Naive thymus-derived CD8-positive, alpha-beta T cell (primary cell): ENCODE measurements around the gene FAM181A. TPM values are rescaled to one million over a fixed set of nuclear protein-coding genes. Genes with fewer than 3 reads are reported as not detected.

Experiments used
- ATAC-seq, 2 donors: fragments of 150-1000 bp; cut with Tn5 transposase in 1 of 2; sonication (Bioruptor Pico), chemical (Tn5 transposase) in 1 of 2; 1 replicate in 1 of 2; 2 replicates in 1 of 2; pipeline ENCODE4 v1.10.0; 2021; ENCODE audit warnings: mild to moderate bottlenecking in 2 of 2, moderate library complexity in 2 of 2
- POLR2A ChIA-PET: fragments of 350-600 bp; sonication (Branson Sonifier 250); formaldehyde crosslinking; loops from one replicate; lab custom pipeline; 2021; ENCODE audit warnings: antibody characterized with exemption; lab: Charles Lee
- DNase-seq, 10 donors: peaks; one replicate each; pipeline versions ENCODE4 v3.0.0 to v3.0.0-alpha.2; 2020 to 2022
- H3K27ac Mint-ChIP-seq, 10 donors: one replicate each; pipeline ENCODE4 v1.8.0; 2020 to 2022; ENCODE audit warnings: mild to moderate bottlenecking in 10 of 10, mixed read lengths in 10 of 10, moderate library complexity in 4 of 10, inconsistent platforms in 1 of 10
- H3K27me3 Mint-ChIP-seq, 5 donors: one replicate each; pipeline ENCODE4 v1.8.0; 2021 to 2022; ENCODE audit warnings: mixed read lengths in 5 of 5
- H3K36me3 Mint-ChIP-seq, 3 donors: one replicate each; pipeline ENCODE4 v1.8.0; 2020 to 2022; ENCODE audit warnings: mixed read lengths in 3 of 3, mild to moderate bottlenecking in 2 of 3, inconsistent platforms in 1 of 3
- H3K4me1 Mint-ChIP-seq, 4 donors: one replicate each; pipeline ENCODE4 v1.8.0; 2021 to 2022; ENCODE audit warnings: mixed read lengths in 4 of 4
- H3K4me3 Mint-ChIP-seq, 10 donors: one replicate each; pipeline ENCODE4 v1.8.0; 2020 to 2022; ENCODE audit warnings: mild to moderate bottlenecking in 10 of 10, mixed read lengths in 10 of 10, moderate library complexity in 6 of 10, inconsistent platforms in 1 of 10
- H3K9me3 Mint-ChIP-seq, 9 donors: one replicate each; pipeline ENCODE4 v1.8.0; 2020 to 2022; ENCODE audit warnings: mixed read lengths in 9 of 9, mild to moderate bottlenecking in 3 of 9, inconsistent platforms in 1 of 9, moderate library complexity in 1 of 9
- polyA plus RNA-seq, 3 donors: library from polyadenylated mRNA; unstranded; fragments of 300-500 nt; fragmentation: Illumina TruSeq; gene quantifications; one replicate each; pipeline ENCODE4 v1.2.3, GENCODE V29; 2021
- total RNA-seq, 8 experiments: library from RNA in 2 of 8; stranded (reverse) in 2 of 8; gene quantifications; one replicate each; pipeline ENCODE4 v1.2.3 and lab custom pipeline; 2021 to 2026

Gene FAM181A
- total and polyA plus RNA-seq, 5 experiments from 2014 or later = not detected

DNA sequence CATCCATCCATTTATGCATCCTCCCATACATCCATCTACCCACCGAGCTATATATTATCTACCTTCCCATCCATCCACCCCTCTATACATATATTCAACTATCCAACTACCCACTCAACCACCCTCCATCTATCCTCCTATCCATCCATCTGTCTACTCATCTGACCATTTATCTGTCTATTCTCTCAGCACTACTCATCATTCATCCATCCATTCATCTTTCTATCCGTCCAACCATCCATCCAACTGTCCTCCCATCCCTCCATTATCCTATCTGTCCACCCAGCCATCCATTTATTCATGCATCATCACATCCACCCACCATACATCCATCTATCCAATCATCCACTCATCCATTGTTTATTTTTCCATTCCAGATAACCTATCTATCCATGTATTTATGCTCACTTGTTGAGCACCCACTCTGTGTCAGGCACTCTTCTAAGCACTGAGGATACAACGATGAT lies 37.7 kb downstream of the FAM181A start:
- no peaks in the 10 kb centered on the region for H3K27me3 Mint-ChIP-seq
- H3K4me3 Mint-ChIP-seq = peak overlapping the region in 1 of 10 donors; percentile 37
- no peak for DNase-seq
- POLR2A ChIA-PET = interaction anchor here (0.7 to 2.5 kb wide), 2 partner anchors 8 to 13 kb away, joined by 3 to 6 read pairs; no protein-coding TSS in a partner anchor
- peak overlapping the region in 4 of 10 donors; percentile 2 to 37 (median 24) for H3K27ac Mint-ChIP-seq
- no peaks in the 10 kb centered on the region for H3K36me3 Mint-ChIP-seq
- no peak for ATAC-seq
- H3K9me3 Mint-ChIP-seq = peaks cover 0 to 6% (median 0%) of the 10 kb centered on the region in 9 donors
- peaks cover 30 to 91% (median 41%) of the 10 kb centered on the region in 4 donors for H3K4me1 Mint-ChIP-seq

DNA sequence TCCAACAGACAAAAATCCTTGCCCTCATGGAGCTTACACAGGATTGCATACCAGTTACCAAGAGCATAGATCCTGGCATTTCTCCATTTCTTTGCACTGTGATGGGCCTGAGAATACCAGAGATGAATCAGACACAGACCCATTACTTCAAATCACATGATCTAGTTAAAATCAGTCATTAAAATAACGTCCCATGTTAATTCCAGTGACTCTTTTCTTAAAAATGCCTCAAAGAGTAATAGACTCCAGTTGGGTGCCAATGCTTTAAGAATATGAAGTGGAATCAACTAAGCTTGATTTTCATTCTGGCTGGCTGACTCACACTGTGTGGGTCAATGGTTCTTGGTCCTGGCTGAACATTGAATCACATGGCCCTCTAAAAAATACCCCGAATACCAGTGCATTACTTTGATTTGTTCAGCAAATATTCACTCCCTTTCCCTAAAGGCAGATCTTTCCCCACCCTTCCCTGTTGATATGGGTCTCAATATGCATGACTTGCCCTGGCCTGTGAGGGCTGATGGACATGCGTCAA lies 38.2 kb downstream of the FAM181A start:
- POLR2A ChIA-PET = interaction anchor here (0.7 kb wide), 1 partner anchor 9 kb away, joined by 3 read pairs; no protein-coding TSS in a partner anchor
- peaks cover 28 to 91% (median 38%) of the 10 kb centered on the region in 4 donors for H3K4me1 Mint-ChIP-seq
- H3K27ac Mint-ChIP-seq = peak overlapping the region in 2 of 10 donors; percentile 26 to 37

DNA sequence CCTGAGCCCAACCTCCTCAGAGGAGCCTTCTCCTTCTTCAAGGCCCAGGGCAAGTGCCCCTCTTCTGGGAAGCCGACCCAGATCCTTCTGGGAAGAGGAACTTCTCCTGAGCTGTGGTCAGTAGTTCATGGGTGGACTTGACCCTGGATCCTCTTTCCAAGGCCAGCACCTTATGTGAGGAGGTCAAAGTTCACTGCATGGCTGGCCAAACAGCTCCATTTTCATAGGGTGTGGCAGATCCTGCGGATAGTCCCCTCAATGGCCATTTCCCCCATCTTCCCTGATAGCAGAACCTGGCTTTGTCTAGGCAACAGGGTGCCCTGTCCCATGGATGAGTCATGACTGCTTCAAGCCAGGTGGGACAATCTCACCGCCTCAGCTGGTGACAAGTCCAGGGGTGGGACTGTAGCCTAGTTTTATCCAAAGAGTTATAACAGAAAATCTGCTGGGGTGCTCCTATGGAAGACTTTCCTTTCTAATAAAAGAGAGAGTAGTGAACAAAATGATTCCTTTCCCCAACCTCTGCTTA lies 38.9 kb downstream of the FAM181A start:
- ATAC-seq = no peak
- Mint-ChIP-seq H3K9me3 (peaks cover 0 to 6% (median 0%) of the 10 kb centered on the region in 9 donors), H3K27ac (peak overlapping the region in 1 of 10 donors; percentile 53), H3K4me1 (peaks cover 27 to 92% (median 41%) of the 10 kb centered on the region in 4 donors), H3K4me3 (no peak overlapping the region), H3K36me3 (no peaks in the 10 kb centered on the region), H3K27me3 (no peaks in the 10 kb centered on the region)
- DNase-seq = no peak
- POLR2A ChIA-PET = no interaction called here

More for the DNA sequence above, 38.2 kb downstream of the FAM181A start:
- H3K4me3 Mint-ChIP-seq = no peak overlapping the region
- no peaks in the 10 kb centered on the region for H3K27me3 Mint-ChIP-seq
- DNase-seq = no peak
- H3K36me3 Mint-ChIP-seq = no peaks in the 10 kb centered on the region
- no peak for ATAC-seq
- peaks cover 0 to 6% (median 0%) of the 10 kb centered on the region in 9 donors for H3K9me3 Mint-ChIP-seq

DNA sequence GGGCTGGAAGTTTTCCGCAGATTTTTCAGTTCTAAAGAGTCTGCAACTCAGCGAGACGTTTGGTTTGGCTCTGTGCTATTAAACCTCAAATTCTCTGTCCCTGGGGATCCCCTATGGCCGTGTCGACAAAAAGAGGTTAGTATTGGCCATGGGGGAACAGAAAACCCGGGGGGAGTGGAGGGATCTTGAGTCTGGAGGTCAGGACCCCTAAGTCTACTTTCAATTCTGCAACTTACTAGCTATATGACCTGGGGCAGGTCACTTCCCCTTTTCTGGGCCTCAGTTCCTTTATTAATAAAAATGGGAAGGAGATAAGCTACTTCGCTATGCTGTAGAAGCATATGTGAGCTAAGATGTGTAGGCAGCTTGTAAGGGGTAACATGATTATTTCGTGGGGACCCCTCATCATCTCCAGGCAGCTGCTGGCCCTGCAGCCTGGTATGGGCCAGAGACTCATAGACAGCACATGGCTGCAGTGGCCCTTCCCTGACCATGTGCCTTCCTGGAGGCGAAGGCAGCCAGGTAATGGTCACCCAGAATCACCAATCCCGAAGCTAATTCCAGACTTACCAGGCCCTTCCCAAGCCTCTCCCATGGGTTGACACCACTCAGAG lies 40.6 kb downstream of the FAM181A start:
- H3K27ac Mint-ChIP-seq = no peak overlapping the region
- H3K4me3 Mint-ChIP-seq = peak overlapping the region in 1 of 10 donors; percentile 19
- no peaks in the 10 kb centered on the region for H3K36me3 Mint-ChIP-seq
- DNase-seq (no peak), ATAC-seq (no peak)
- no peaks in the 10 kb centered on the region for H3K27me3 Mint-ChIP-seq
- peaks cover 20 to 84% (median 36%) of the 10 kb centered on the region in 4 donors for H3K4me1 Mint-ChIP-seq
- POLR2A ChIA-PET = interaction anchor here (0.5 to 2.3 kb wide), 3 partner anchors 9 to 32 kb away, joined by 3 to 8 read pairs (median 3); no protein-coding TSS in a partner anchor
- H3K9me3 Mint-ChIP-seq = peaks cover 0 to 6% (median 0%) of the 10 kb centered on the region in 9 donors

DNA sequence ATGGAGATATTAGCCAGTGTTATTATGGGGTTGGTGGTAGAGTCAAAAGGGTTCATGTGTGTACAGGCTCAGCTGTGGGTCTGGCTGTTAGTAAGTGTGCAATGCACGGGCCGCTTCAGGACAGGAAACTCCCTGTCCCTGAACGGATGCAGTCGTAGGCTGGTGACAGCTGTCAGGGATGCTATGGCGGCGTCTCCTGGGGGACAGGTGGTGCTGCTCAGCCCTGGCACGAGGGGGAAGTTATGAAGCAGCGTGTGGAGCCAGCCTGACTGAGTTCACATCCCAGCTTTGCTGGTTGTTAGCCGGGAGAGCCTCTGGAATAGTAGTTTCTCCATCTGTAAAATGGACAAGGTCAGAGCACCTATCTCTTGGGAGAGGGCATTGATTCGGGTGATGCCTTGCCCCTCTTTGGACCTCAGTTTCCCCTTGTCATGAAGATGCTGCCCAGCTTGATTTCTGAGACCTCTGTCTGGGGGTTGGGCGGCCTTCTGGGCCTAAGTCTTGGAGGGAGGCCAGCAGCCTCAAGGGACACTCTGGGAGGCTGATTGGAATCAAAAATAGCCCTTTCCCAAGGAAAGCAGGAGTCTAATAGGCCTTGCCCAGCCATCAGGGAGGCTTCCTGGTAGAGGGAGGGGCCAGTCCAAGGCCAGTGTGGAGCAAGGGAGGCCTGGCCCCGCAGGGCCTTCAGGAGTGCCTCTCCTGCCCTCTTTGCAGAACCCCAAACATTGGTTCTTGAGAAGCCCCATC lies 42.1 kb downstream of the FAM181A start:
- no peak for DNase-seq
- peak overlapping the region in 3 of 10 donors; percentile 28 to 55 (median 45) for H3K4me3 Mint-ChIP-seq
- peaks cover 11 to 69% (median 24%) of the 10 kb centered on the region in 4 donors for H3K4me1 Mint-ChIP-seq

DNA sequence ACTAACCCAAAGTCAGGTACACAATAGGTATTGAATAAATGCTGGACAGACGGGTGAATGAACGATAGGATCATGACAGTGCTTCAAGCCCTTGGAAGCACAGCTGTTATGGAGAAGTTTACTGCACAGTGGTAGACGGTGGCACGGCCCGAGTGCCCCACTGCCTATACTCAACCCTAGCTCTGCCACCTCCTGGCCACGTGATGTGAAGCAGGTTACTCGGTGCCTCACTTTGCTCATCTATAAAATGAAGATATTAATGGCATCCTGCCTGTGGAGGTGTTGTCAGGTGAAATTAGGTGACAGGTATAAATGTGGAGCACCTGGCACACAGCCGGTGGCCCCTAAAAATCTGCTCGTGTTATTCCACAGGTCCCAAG lies 43.4 kb downstream of the FAM181A start:
- peak; percentile 39 to 83 (median 60) for DNase-seq
- Mint-ChIP-seq H3K27me3 (peaks cover 0 to 8% (median 1%) of the 10 kb centered on the region in 5 donors), H3K4me1 (peaks cover 8 to 57% (median 24%) of the 10 kb centered on the region in 4 donors), H3K9me3 (peaks cover 0 to 4% (median 0%) of the 10 kb centered on the region in 9 donors), H3K4me3 (peak overlapping the region; percentile 80 to 93 (median 88)), H3K36me3 (peaks cover 0 to 2% (median 0%) of the 10 kb centered on the region in 3 donors), H3K27ac (peak overlapping the region; percentile 22 to 90 (median 72))
- ATAC-seq = peak; percentile 96
- POLR2A ChIA-PET = interaction anchor here (0.6 to 2.3 kb wide), 5 partner anchors 10 to 158 kb away, joined by 3 to 25 read pairs (median 4); no protein-coding TSS in a partner anchor

More for the DNA sequence above, 42.1 kb downstream of the FAM181A start:
- POLR2A ChIA-PET = interaction anchor here (2.3 kb wide), 2 partner anchors 10 to 29 kb away, joined by 8 to 25 read pairs; no protein-coding TSS in a partner anchor
- no peaks in the 10 kb centered on the region for H3K36me3 Mint-ChIP-seq
- H3K9me3 Mint-ChIP-seq = peaks cover 0 to 6% (median 0%) of the 10 kb centered on the region in 9 donors
- no peak for ATAC-seq
- H3K27ac Mint-ChIP-seq = peak overlapping the region in 2 of 10 donors; percentile 10 to 45
- H3K27me3 Mint-ChIP-seq = peaks cover 0 to 5% (median 0%) of the 10 kb centered on the region in 5 donors

DNA sequence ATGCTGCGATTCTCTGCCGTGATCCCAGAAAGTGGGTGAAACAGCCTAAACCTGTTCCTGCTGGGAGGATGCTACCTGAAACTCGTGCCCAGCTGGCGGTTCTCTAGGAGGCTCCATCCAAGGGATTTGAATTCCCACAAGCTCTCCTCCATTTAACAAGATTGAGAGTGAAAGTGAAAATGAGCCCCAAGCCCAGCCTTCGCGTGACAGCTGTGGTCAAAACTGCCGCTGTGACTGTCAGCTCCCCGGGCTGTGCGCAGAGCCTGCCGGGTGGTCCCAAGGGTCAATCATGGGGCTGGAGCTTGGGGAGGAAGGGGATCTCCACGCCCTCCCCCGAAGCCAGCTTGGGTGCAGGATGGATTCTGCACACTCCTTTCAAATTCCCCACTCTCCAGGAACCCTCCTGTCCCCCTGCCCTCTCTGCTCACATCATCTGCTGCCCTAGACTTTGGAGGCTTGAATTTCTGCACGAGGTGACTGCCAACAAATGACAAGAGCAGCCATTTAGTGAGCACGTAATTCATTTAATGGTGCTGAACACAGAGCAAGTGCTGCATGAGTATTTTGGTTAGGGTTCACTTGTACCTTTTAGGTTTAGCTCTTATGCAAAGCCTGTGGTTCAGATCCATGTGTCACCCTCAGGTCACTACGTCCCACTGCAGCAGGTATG lies 44.0 kb downstream of the FAM181A start:
- peaks cover 0 to 4% (median 3%) of the 10 kb centered on the region in 3 donors for H3K36me3 Mint-ChIP-seq
- H3K27me3 Mint-ChIP-seq = peaks cover 1 to 13% (median 5%) of the 10 kb centered on the region in 5 donors
- DNase-seq = peak in 2 of 10 donors; percentile 32 to 35
- POLR2A ChIA-PET = interaction anchor here (0.5 to 2.3 kb wide), 5 partner anchors 11 to 157 kb away, joined by 3 to 25 read pairs (median 7); no protein-coding TSS in a partner anchor
- peaks cover 13 to 57% (median 29%) of the 10 kb centered on the region in 4 donors for H3K4me1 Mint-ChIP-seq
- H3K9me3 Mint-ChIP-seq = peaks cover 0 to 8% (median 5%) of the 10 kb centered on the region in 9 donors
- H3K4me3 Mint-ChIP-seq = peak overlapping the region; percentile 80 to 93 (median 88)
- ATAC-seq = peak; percentile 65 to 69
- H3K27ac Mint-ChIP-seq = peak overlapping the region; percentile 22 to 90 (median 72)

DNA sequence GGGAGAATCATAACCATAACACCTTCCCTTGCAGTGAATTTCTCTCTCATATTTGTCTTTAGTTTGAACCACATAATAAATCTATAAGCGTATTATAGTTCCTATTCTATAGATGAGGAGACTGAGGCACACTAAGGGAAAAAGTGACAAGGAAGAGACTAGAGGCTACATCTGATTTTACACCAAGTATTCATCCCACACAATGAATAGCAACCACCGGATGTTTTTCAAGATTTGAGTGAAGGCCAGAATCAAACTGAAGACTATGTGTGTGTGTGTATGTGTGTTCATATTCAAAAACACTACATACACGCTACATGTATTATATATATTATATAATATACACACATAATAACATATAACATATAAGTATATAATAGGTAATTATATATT lies 44.5 kb downstream of the FAM181A start:
- ATAC-seq = no peak
- Mint-ChIP-seq H3K27me3 (peaks cover 1 to 15% (median 6%) of the 10 kb centered on the region in 5 donors), H3K4me1 (peaks cover 14 to 58% (median 34%) of the 10 kb centered on the region in 4 donors), H3K9me3 (peaks cover 1 to 13% (median 10%) of the 10 kb centered on the region in 9 donors), H3K4me3 (peak overlapping the region; percentile 80 to 93 (median 88)), H3K27ac (peak overlapping the region in 4 of 10 donors; percentile 4 to 85 (median 37)), H3K36me3 (peaks cover 0 to 6% (median 6%) of the 10 kb centered on the region in 3 donors)
- DNase-seq = no peak
- POLR2A ChIA-PET = interaction anchor here (0.5 to 2.3 kb wide), 3 partner anchors 11 to 32 kb away, joined by 7 to 25 read pairs (median 12); no protein-coding TSS in a partner anchor

DNA sequence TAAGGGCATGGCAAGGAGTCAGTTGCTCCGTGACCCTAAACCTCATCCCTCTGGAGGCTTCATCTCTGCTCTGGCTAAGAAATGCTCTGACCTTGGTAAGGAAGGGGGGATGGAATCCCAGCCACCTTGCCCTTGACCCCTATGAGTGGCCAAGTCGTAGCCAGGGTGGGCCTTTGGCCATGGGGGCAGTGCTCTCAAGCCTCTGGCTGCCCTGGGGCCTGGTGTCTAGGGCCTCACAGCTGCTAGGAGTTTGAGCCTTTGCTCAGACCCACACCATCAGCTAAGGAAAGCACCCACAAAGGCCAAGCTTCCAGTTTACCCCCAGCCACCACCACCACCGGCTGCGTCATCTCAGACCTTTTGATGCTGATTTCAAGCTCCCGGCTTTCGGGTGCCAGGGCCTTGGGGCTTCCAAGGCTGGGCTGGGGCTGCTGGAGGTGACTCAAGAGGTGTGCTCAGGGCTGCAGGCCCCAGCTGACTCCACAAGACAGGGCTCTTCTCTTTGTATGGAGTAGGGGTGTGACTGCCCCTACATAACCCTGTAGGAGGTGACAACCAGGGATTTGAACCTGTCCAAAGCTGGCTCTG lies 45.6 kb downstream of the FAM181A start:
- Mint-ChIP-seq H3K36me3 (peaks cover 0 to 9% (median 9%) of the 10 kb centered on the region in 3 donors), H3K9me3 (peaks cover 3 to 24% (median 19%) of the 10 kb centered on the region in 9 donors), H3K27ac (peak overlapping the region in 1 of 10 donors; percentile 43), H3K4me1 (peaks cover 19 to 58% (median 45%) of the 10 kb centered on the region in 4 donors), H3K4me3 (peak overlapping the region in 1 of 10 donors; percentile 54), H3K27me3 (peaks cover 1 to 15% (median 6%) of the 10 kb centered on the region in 5 donors)
- POLR2A ChIA-PET = interaction anchor here (1.5 kb wide), 1 partner anchor 10 kb away, joined by 7 read pairs; no protein-coding TSS in a partner anchor
- DNase-seq = no peak
- no peak for ATAC-seq

DNA sequence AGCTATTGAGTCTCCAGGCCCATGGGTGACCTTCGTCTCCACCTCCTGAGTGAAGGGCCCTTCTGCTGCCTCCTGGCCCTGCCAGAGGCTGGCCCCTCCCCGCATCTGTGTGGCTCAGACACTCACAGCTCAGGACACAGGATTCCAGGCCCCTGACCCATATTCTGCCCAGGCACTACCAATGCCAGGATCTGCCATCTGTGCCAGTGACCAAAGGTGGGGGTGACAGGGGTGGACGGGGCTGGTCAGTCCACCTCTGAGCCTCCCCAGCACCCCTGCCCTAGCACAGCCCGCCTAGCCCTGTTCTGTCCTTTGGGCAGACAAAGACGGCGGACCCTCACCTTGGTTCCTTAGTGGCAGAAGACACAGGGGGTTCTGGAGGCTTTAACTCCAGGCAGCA lies 46.5 kb downstream of the FAM181A start:
- DNase-seq = no peak
- H3K27me3 Mint-ChIP-seq = peaks cover 1 to 15% (median 6%) of the 10 kb centered on the region in 5 donors
- H3K4me1 Mint-ChIP-seq = peaks cover 22 to 60% (median 53%) of the 10 kb centered on the region in 4 donors
- POLR2A ChIA-PET = interaction anchor here (1.5 kb wide), 1 partner anchor 11 kb away, joined by 7 read pairs; no protein-coding TSS in a partner anchor
- no peak overlapping the region for H3K4me3 Mint-ChIP-seq
- H3K36me3 Mint-ChIP-seq = peaks cover 0 to 14% (median 9%) of the 10 kb centered on the region in 3 donors
- H3K27ac Mint-ChIP-seq = no peak overlapping the region
- H3K9me3 Mint-ChIP-seq = peaks cover 3 to 33% (median 19%) of the 10 kb centered on the region in 9 donors
- ATAC-seq = no peak
